Iris pigment epithelial cell (primary cell): ENCODE measurements around the gene NUMB.
"Not testable (repeated sequence)": the region's sequence is repeated elsewhere in the genome, so short reads cannot be mapped to it uniquely, and the experiment has no call there.

Experiments
- DNase-seq: peaks from one replicate; pipeline ENCODE4 v3.0.0-alpha.2; 2011; ENCODE audit warnings: low read depth

The NUMB gene

GRCh38 chr14:73422515-73422914, 35.8 kb downstream of the NUMB start:
- no peak for DNase-seq

- no peak for DNase-seq
These were observed 40.1 kb downstream of the NUMB start for GRCh38 chr14:73418227-73418626.

DNA sequence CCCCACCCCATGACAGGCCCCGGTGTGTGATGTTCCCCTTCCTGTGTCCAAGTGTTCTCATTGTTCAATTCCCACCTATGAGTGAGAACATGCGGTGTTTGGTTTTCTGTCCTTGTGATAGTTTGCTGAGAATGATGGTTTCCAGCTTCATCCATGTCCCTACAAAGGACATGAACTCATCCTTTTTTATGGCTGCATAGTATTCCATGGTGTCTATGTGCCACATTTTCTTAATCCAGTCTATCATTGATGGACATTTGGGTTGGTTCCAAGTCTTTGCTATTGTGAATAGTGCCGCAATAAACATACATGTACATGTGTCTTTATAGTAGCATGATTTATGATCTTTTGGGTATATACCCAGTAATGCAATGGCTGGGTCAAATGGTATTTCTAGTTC, 52.1 kb downstream of the NUMB start:
- DNase-seq, result not testable (repeated sequence)

DNA sequence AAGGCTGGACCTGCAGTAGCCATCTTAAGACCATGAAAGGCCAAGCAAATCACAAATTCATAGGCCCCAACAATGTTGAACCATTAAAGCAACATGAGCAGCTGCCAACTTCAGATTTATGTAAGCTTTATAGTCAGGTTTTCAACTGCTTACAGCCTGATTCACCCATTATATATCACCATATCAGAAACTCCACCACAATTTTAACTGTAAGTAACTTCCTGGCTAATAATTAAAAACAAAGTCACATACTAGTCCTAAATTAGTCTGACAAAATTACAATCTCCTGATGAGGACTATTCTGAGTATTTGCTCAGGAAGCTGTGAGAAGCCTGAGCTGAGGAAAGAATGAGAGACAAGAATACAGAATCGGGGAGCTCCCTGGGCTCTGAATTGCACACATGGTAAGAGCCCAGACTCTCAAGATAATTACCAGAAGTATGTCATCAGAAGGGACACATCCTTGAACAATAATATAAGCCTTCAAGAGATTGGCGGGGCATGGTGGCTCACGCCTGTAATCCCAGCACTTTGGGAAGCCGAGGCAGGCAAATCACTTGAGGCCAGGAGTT, 55.1 kb downstream of the NUMB start:
- DNase-seq, result no peak

DNA sequence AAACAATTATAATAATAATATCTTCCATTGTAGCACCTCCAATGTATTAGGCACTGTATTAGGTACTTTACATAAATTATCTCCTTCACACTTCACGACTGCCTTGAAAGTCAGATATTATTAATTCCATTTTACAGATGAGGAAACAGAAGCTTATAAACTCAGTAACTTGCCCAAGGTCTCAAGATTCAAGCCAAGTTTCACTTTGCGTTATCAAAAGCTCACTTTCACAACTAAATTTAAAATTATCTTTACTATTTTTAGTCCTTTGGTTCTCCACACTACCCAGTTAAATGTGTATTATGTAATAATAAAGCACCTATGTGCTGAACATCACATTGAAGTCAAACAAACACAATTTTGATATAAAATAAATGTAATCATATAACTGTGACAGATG, 55.8 kb downstream of the NUMB start:
- no peak for DNase-seq

- DNase-seq, result peak; percentile 27
These were observed 60.5 kb downstream of the NUMB start for GRCh38 chr14:73397810-73398209.

GRCh38 chr14:73394317-73394716, 64.0 kb downstream of the NUMB start:
- DNase-seq, result no peak

DNA sequence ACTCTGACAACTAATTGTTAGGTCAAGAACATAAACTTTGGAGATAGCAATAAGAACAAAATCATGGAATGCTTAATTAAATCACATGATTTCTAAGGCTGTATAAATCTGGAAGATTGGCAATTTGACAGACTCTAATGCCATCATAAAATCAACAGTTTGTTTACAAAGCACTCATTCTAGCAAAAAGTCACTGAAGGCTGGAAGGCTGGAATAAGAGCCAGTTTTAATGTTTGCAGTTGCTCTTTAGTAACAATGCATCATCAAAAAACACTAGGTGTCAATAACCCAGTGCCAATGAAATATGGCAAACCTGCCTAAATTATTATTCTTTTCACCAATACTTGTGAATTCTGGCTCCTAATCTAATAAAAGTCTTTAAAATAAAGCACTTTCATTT, 65.0 kb downstream of the NUMB start:
- no peak for DNase-seq

GRCh38 chr14:73392329-73393257, 65.8 kb downstream of the NUMB start:
- DNase-seq, result no peak

DNA sequence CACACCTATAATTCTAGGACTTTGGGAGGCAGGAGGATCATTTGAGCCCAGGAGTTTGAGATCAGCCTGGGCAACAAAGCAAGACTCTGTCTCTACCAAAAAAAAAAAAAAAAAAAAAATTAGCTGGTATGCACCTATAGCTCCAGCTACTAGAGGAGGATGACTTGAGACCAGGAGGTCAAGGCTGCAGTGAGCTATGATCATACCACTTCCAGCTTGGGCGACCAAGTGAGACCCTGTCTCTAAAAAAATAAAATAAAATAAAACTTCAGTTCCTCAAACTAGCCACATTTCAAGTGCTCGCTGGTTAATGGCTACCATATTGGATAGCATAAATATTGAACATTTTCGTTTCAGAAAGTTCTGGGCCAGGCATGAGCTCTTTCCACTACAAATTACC, 70.5 kb downstream of the NUMB start:
- DNase-seq, result not testable (repeated sequence)

- DNase-seq, result peak; percentile 38
These were observed 72.0 kb downstream of the NUMB start for GRCh38 chr14:73386342-73386741.

GRCh38 chr14:73385021-73385420, 73.3 kb downstream of the NUMB start:
- not testable (repeated sequence) for DNase-seq

- DNase-seq, result no peak
These were observed 75.0 kb downstream of the NUMB start for GRCh38 chr14:73383356-73383755.

- DNase-seq, result no peak
These were observed 76.8 kb downstream of the NUMB start for GRCh38 chr14:73381380-73382013.

DNA sequence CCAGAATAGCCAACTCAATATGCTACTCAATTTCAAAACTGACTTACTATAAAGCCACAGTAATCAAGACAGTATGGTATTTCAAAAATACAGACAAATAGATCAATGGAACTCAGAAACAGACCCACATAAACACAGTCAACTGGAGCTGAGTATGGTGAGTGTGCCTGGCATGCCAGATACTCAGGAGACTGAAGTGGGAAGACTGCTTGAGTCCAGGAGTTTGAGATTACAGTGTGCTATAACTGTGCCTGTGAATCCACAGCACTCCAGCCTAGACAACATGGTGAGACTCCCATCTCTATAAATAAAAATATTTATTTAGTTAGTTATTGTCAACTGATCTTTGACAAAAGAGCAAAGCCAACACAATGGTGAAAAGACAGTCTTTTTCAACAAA, 81.8 kb downstream of the NUMB start:
- DNase-seq, result no peak

DNA sequence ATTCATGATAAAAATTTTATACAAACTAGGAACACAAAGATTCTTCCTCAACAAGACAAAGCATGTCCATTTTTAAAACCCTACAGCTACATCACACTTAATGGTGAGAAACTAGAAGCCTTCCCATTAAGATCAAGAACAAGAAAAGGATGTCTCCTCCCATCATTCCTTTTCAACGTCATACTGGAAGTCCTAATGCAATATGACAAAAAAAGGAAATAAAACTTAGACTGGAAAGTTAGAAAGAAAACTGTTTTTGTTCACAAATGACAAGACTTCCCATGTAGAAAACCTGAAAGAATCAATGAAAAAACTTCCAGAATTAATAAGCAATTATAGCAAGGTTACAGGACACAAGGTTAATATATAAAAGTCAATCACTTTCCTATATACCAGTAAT, 82.5 kb downstream of the NUMB start:
- DNase-seq, result no peak

GRCh38 chr14:73374218-73374617, 84.1 kb downstream of the NUMB start:
- no peak for DNase-seq

GRCh38 chr14:73372529-73372928, 85.8 kb downstream of the NUMB start:
- DNase-seq, result no peak

- DNase-seq, result no peak
These were observed 87.8 kb downstream of the NUMB start for GRCh38 chr14:73370561-73370960.

DNA sequence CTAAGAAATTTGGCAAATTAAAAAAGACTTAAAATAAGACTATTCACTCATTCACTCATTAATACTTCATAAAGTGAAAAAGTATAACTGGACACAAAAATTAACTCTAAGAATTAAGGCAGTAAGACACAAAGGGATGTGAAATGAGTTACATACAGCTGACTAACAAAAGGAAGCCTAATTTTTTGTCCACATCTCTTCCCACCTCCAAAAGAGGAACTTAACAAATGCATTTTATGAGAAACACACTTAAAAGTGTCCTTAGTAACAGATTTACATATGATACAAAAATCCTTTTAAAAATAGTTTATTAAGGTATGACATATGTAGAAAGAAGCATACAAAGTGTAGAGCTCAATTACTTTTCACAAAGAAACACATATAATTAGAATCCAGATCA, 88.9 kb downstream of the NUMB start:
- DNase-seq, result no peak

GRCh38 chr14:73368616-73369015, 89.7 kb downstream of the NUMB start:
- peak; percentile 36 for DNase-seq

DNA sequence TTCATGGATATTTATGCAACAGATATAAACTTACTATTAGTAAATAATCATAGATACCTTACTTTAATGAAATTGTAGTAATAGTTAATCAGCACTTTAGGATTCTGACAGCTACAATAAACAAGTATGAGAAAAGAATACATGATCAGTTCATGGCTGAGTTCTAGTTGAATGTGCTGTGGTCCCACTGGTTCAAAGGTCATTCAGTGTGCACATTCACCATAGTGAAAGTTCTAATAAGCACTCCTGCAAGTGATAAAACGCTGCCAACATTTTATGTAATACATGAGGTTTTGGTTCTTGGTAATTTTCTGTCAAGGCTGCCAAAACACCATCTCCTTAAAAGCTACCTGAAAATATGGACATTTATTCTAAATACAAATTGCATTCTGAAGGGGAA, 92.6 kb downstream of the NUMB start:
- peak; percentile 50 for DNase-seq

DNA sequence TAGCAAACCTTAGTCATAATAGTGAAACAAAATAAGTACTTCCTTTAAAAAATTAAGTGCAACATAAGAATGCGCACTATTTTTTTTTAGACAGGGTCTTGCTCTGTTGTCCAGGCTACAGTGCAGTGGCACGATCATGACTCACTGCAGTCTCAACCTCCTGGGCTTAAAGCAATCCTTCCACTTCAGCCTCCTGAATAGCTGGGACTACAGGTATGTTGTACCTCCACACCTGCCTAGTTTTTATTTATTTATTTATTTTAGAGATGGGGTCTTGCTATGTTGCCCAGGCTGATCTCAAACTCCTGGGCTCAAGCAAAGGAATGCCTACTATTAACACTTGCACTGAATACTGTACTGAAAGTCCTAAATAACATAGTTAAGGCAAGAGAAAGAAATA, 93.8 kb downstream of the NUMB start:
- DNase-seq, result no peak
